ENCODE results near the gene PLTP. TPM values are rescaled to one million over a fixed set of nuclear protein-coding genes. Genes with fewer than 3 reads are reported as not detected.

Gene PLTP
- total RNA-seq, 1 experiment from 2014 or later = 4.7 TPM

GRCh38 chr20:45848969-45849582 lies 62.9 kb downstream of the PLTP start:
- Histone ChIP-seq H3K9me3 (ENCODE audit: control insufficient read depth in 1 of 2, insufficient read depth in 1 of 2, low read depth in 1 of 2, low read length in 2 of 2) (no peaks in the 10 kb centered on the region), H3K79me2 (ENCODE audit: insufficient read depth, low read length) (no peaks in the 10 kb centered on the region), H4K20me1 (ENCODE audit: insufficient read depth) (no peaks in the 10 kb centered on the region), H3K9me2 (ENCODE audit: insufficient read depth) (no peaks in the 10 kb centered on the region), H3K27me3 (ENCODE audit: insufficient read depth, low read length) (no peaks in the 10 kb centered on the region), H3K4me2 (ENCODE audit: low read length) (no peak overlapping the region), H3K9ac (ENCODE audit: low read length) (no peak overlapping the region), H2AFZ (ENCODE audit: low read depth, low read length, poor library complexity, severe bottlenecking) (no peak overlapping the region), H3K36me3 (ENCODE audit: control insufficient read depth in 1 of 2, insufficient read depth in 2 of 2, low read length in 2 of 2) (peaks cover 0 to 2% of the 10 kb centered on the region in 2 experiments; a peak in 2 of 4 replicates), H3K27ac (ENCODE audit: low read depth, low read length) (no peak overlapping the region), H3K4me1 (ENCODE audit: control insufficient read depth in 1 of 2, insufficient read depth in 2 of 2, low read length in 2 of 2) (no peaks in the 10 kb centered on the region), H3K4me3 (replicated peaks in 1 of 2; ENCODE audit: low read depth in 1 of 2, low read length in 2 of 2) (no peak overlapping the region)
- RAD21 ChIA-PET (ENCODE audit: low non-redundant PET in 1 of 2, low total read pairs in 2 of 2, uncharacterized antibody in 2 of 2, unreplicated experiment in 2 of 2) = no interaction called here
- DNase-seq (ENCODE audit: low read depth, low spot score) (no peak), ATAC-seq (no peak)
- no TSS peak for BruUV-seq (replicated peaks)
- POLR2A ChIA-PET = no interaction called here
- intact Hi-C loops (cut with micrococcal nuclease) = no loop called here
- CTCF ChIA-PET = no interaction called here
- TF ChIP-seq EZH2 (IDR thresholded peaks at IDR 0.05) = no peak

Other genes starting within 250 kb of the PLTP start
- gene WFDC11, start 241.9 kb downstream of the PLTP start, total RNA-seq (2021; ENCODE audit: unreplicated experiment) = not detected
- not detected for gene WFDC13, start 210.1 kb downstream of the PLTP start, total RNA-seq (2021; ENCODE audit: unreplicated experiment)
- gene WFDC10B, start 207.1 kb downstream of the PLTP start, total RNA-seq (2021; ENCODE audit: unreplicated experiment) = not detected
- not detected for gene SPINT4, start 189.8 kb downstream of the PLTP start, total RNA-seq (2021; ENCODE audit: unreplicated experiment)
- gene WFDC3, start 120.3 kb downstream of the PLTP start, total RNA-seq (2021; ENCODE audit: unreplicated experiment) = 4.7 TPM
- gene DNTTIP1, start 120.2 kb downstream of the PLTP start, total RNA-seq (2021; ENCODE audit: unreplicated experiment) = 61.0 TPM
- 205 TPM for gene UBE2C, start 99.5 kb downstream of the PLTP start, total RNA-seq (2021; ENCODE audit: unreplicated experiment)
- gene TNNC2, start 84.8 kb downstream of the PLTP start, total RNA-seq (2021; ENCODE audit: unreplicated experiment) = not detected
- 11.9 TPM for gene SNX21, start 78.4 kb downstream of the PLTP start, total RNA-seq (2021; ENCODE audit: unreplicated experiment)
- 12.2 TPM for gene ACOT8, start 54.8 kb downstream of the PLTP start, total RNA-seq (2021; ENCODE audit: unreplicated experiment)
- 1.8 TPM for gene ZSWIM3, start 54.5 kb downstream of the PLTP start, total RNA-seq (2021; ENCODE audit: unreplicated experiment)
- gene ZSWIM1, start 30.9 kb downstream of the PLTP start, total RNA-seq (2021; ENCODE audit: unreplicated experiment) = 13.0 TPM
- gene SPATA25, start 24.5 kb downstream of the PLTP start, total RNA-seq (2021; ENCODE audit: unreplicated experiment) = 0.42 TPM
- 0.96 TPM for gene NEURL2, start 20.9 kb downstream of the PLTP start, total RNA-seq (2021; ENCODE audit: unreplicated experiment)
- gene CTSA, start 20.8 kb downstream of the PLTP start, total RNA-seq (2021; ENCODE audit: unreplicated experiment) = 109 TPM
- 31.8 TPM for gene PCIF1, start 22.5 kb upstream of the PLTP start, total RNA-seq (2021; ENCODE audit: unreplicated experiment)
- gene ZNF335, start 60.0 kb upstream of the PLTP start, total RNA-seq (2021; ENCODE audit: unreplicated experiment) = 20.8 TPM
- gene MMP9, start 96.8 kb upstream of the PLTP start, total RNA-seq (2021; ENCODE audit: unreplicated experiment) = 0.32 TPM
- gene SLC12A5, start 117.1 kb upstream of the PLTP start, total RNA-seq (2021; ENCODE audit: unreplicated experiment) = 1.9 TPM
- gene NCOA5, start 177.8 kb upstream of the PLTP start, total RNA-seq (2021; ENCODE audit: unreplicated experiment) = 31.6 TPM
- gene CD40, start 206.2 kb upstream of the PLTP start, total RNA-seq (2021; ENCODE audit: unreplicated experiment) = 21.3 TPM

Measured in HCT116 (cell line).